ENCODE data around the gene SLC22A4.

SLC22A4 gene

GRCh38 chr5:132275367-132276220 lies 18.6 kb upstream of the SLC22A4 start:
- DNase-seq = no peak

- DNase-seq = no peak
Observed at GRCh38 chr5:132277256-132277655, 16.9 kb upstream of the SLC22A4 start.

- DNase-seq = no peak
Observed at GRCh38 chr5:132277971-132278853, 16.0 kb upstream of the SLC22A4 start.

GRCh38 chr5:132279801-132280200 lies 14.4 kb upstream of the SLC22A4 start:
- no peak for DNase-seq

- DNase-seq = no peak
Observed at GRCh38 chr5:132280371-132281240, 13.6 kb upstream of the SLC22A4 start.

GRCh38 chr5:132281856-132282614 lies 12.2 kb upstream of the SLC22A4 start:
- no peak for DNase-seq

- DNase-seq = no peak
Observed at GRCh38 chr5:132283423-132284043, 10.7 kb upstream of the SLC22A4 start.

GRCh38 chr5:132289097-132289496 lies 5.1 kb upstream of the SLC22A4 start:
- DNase-seq = no peak

- DNase-seq = no peak
Observed at GRCh38 chr5:132291026-132291425, 3.2 kb upstream of the SLC22A4 start.

- DNase-seq = peak; percentile 40
Observed at GRCh38 chr5:132293066-132293991, 865 bp upstream of the SLC22A4 start.

GRCh38 chr5:132294728-132295504 lies 722 bp downstream of the SLC22A4 start:
- no peak for DNase-seq

- no peak for DNase-seq
Observed at GRCh38 chr5:132295505-132296411, 1.6 kb downstream of the SLC22A4 start.

GRCh38 chr5:132296412-132297016 lies 2.3 kb downstream of the SLC22A4 start:
- no peak for DNase-seq

- DNase-seq = no peak
Observed at GRCh38 chr5:132297211-132297940, 3.2 kb downstream of the SLC22A4 start.

- no peak for DNase-seq
Observed at GRCh38 chr5:132298298-132299212, 4.4 kb downstream of the SLC22A4 start.

- no peak for DNase-seq
Observed at GRCh38 chr5:132299917-132300316, 5.7 kb downstream of the SLC22A4 start.
